Left ventricle myocardium superior (tissue), 1 donor: ENCODE data around the gene ANKRD13B. TPM values are rescaled to one million over a fixed set of nuclear protein-coding genes. Genes with fewer than 3 reads are reported as not detected.
A peak's percentile ranks its signal among the peaks of the same experiment; 100 is the strongest.
"Not testable (repeated sequence)": the region's sequence is repeated elsewhere in the genome, so short reads cannot be mapped to it uniquely, and the experiment has no call there.

Experiments used
- ATAC-seq: fragments of 200-7000 bp; cut with Tn5 transposase; one replicate; pipeline ENCODE4 v1.9.1; 2020; ENCODE audit warnings: mild to moderate bottlenecking, moderate library complexity
- DNase-seq: peaks from one replicate; pipeline ENCODE4 v3.0.0-alpha.2; 2020
- intact Hi-C: fragments of 100-400 bp; cut with micrococcal nuclease; formaldehyde crosslinking; loops from one replicate; pipeline ENCODE4 v1.11.0; 2022
- total RNA-seq: library from RNA; stranded (reverse); fragmentation: NEBNext Ultra II Directional; extraction: Animal tissue kit (Norgen Biotek cat#: 25700); gene quantifications from one replicate; pipeline ENCODE4 v1.2.1, GENCODE V29; 2021
- donor health status: DM: no; HTN: yes; CAD: no; lungs with severe emphysema.

ANKRD13B gene
- total RNA-seq, 1 donor from 2014 or later: 8.3 TPM

- intact Hi-C loops: no loop called here
These were observed 32.3 kb downstream of the ANKRD13B start for GRCh38 chr17:29625037-29625750.

GRCh38 chr17:29627951-29628350 lies 35.0 kb downstream of the ANKRD13B start:
- intact Hi-C loops: no loop called here
- DNase-seq (no peak), ATAC-seq (no peak)

More at GRCh38 chr17:29625037-29625750, 32.3 kb downstream of the ANKRD13B start:
- DNase-seq: peak; percentile 62
- peak; percentile 46 for ATAC-seq

GRCh38 chr17:29628644-29629043 lies 35.7 kb downstream of the ANKRD13B start:
- intact Hi-C loops: no loop called here
- DNase-seq (no peak), ATAC-seq (peak; percentile 50)

- ATAC-seq: no peak
- intact Hi-C loops: no loop called here
- no peak for DNase-seq
These were observed 36.9 kb downstream of the ANKRD13B start for GRCh38 chr17:29629839-29630238.

- no peak for DNase-seq
- intact Hi-C loops: no loop called here
- no peak for ATAC-seq
These were observed 37.8 kb downstream of the ANKRD13B start for GRCh38 chr17:29630630-29631193.

- DNase-seq (no peak), ATAC-seq (peak; percentile 18)
- intact Hi-C loops: no loop called here
These were observed 41.0 kb downstream of the ANKRD13B start for GRCh38 chr17:29633886-29634285.

- ATAC-seq: peak; percentile 45
- intact Hi-C loops: loop anchor here (5.0 kb wide), 1 partner anchor 122 kb away; no protein-coding TSS in a partner anchor
- no peak for DNase-seq
These were observed 47.5 kb downstream of the ANKRD13B start for GRCh38 chr17:29640413-29640812.

- no peak for ATAC-seq
- intact Hi-C loops: loop anchor here (5.0 kb wide), 1 partner anchor 121 kb away; no protein-coding TSS in a partner anchor
- no peak for DNase-seq
These were observed 48.2 kb downstream of the ANKRD13B start for GRCh38 chr17:29640981-29641642.

- ATAC-seq (no peak), DNase-seq (no peak)
- intact Hi-C loops: loop anchor here (5.0 kb wide), 1 partner anchor 120 kb away; no protein-coding TSS in a partner anchor
These were observed 49.3 kb downstream of the ANKRD13B start for GRCh38 chr17:29642171-29642611.

GRCh38 chr17:29643817-29644160 lies 50.9 kb downstream of the ANKRD13B start:
- ATAC-seq: no peak
- intact Hi-C loops: loop anchor here (5.0 kb wide), 1 partner anchor 119 kb away; no protein-coding TSS in a partner anchor
- DNase-seq: no peak

GRCh38 chr17:29645515-29646051 lies 52.7 kb downstream of the ANKRD13B start:
- peak; percentile 83 for ATAC-seq
- DNase-seq: peak; percentile 78
- intact Hi-C loops: no loop called here

GRCh38 chr17:29648005-29648404 lies 55.1 kb downstream of the ANKRD13B start:
- DNase-seq (no peak), ATAC-seq (no peak)
- intact Hi-C loops: no loop called here

- intact Hi-C loops: no loop called here
- no peak for DNase-seq
- no peak for ATAC-seq
These were observed 56.4 kb downstream of the ANKRD13B start for GRCh38 chr17:29649359-29649758.

GRCh38 chr17:29650396-29650795 lies 57.5 kb downstream of the ANKRD13B start:
- intact Hi-C loops: no loop called here
- ATAC-seq: no peak
- DNase-seq: no peak

- intact Hi-C loops, DNase-seq, ATAC-seq: not testable (repeated sequence)
These were observed 59.0 kb downstream of the ANKRD13B start for GRCh38 chr17:29651913-29652312.

- intact Hi-C loops: no loop called here
- DNase-seq: no peak
- ATAC-seq: no peak
These were observed 60.0 kb downstream of the ANKRD13B start for GRCh38 chr17:29652976-29653375.

- intact Hi-C loops: no loop called here
- DNase-seq: no peak
- ATAC-seq: no peak
These were observed 61.2 kb downstream of the ANKRD13B start for GRCh38 chr17:29653995-29654714.

GRCh38 chr17:29655323-29655722 lies 62.4 kb downstream of the ANKRD13B start:
- no peak for ATAC-seq
- no peak for DNase-seq
- intact Hi-C loops: no loop called here

GRCh38 chr17:29659155-29659554 lies 66.2 kb downstream of the ANKRD13B start:
- no peak for DNase-seq
- intact Hi-C loops: no loop called here
- no peak for ATAC-seq
